Measurements from ENCODE around the gene PTEN.
"Not testable (repeated sequence)": the region's sequence is repeated elsewhere in the genome, so short reads cannot be mapped to it uniquely, and the experiment has no call there.

Gene PTEN

DNA sequence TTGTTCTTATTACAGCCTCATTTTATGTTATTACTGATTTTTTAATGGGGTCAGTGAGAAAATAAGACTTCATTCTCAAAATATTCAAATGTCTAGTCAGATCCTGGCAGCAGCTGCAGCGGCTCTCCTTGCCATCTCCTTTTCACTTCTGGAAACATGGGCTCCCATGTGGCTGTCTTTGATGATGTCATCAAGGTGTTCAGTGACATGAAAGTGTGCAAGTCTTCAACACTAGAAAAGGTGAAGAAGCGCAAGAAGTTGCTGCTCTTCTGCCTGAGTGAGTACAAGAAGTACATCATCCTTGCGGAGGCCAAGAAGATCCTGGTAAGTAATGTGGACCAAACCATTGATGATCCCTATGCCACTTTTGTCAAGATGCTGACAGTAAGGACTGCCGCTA, 19.7 kb upstream of the PTEN start:
- no peaks in the 10 kb centered on the region for H3K27me3 ChIP-seq (ENCODE audit: insufficient read depth, low read depth)
- no peaks in the 10 kb centered on the region for H3K4me1 ChIP-seq (ENCODE audit: low read depth, poor library complexity, severe bottlenecking)
- no peak overlapping the region for H3K4me2 ChIP-seq
- H3K36me3 ChIP-seq (ENCODE audit: insufficient read depth): no peaks in the 10 kb centered on the region
- H3K27ac ChIP-seq: no peak overlapping the region
- H3K9ac ChIP-seq: no peak overlapping the region
- H3K4me3 ChIP-seq (IDR thresholded peaks at IDR 0.05; ENCODE audit: insufficient read depth, low read depth, low read length): no peak overlapping the region
- TF ChIP-seq, protein P1, sequence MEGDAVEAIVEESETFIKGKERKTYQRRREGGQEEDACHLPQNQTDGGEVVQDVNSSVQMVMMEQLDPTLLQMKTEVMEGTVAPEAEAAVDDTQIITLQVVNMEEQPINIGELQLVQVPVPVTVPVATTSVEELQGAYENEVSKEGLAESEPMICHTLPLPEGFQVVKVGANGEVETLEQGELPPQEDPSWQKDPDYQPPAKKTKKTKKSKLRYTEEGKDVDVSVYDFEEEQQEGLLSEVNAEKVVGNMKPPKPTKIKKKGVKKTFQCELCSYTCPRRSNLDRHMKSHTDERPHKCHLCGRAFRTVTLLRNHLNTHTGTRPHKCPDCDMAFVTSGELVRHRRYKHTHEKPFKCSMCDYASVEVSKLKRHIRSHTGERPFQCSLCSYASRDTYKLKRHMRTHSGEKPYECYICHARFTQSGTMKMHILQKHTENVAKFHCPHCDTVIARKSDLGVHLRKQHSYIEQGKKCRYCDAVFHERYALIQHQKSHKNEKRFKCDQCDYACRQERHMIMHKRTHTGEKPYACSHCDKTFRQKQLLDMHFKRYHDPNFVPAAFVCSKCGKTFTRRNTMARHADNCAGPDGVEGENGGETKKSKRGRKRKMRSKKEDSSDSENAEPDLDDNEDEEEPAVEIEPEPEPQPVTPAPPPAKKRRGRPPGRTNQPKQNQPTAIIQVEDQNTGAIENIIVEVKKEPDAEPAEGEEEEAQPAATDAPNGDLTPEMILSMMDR (conservative IDR thresholded peaks at IDR 0.05; ENCODE audit: low read depth, low read length): no peak
- H3K79me2 ChIP-seq (ENCODE audit: insufficient read depth, low read depth): no peaks in the 10 kb centered on the region
- no peak overlapping the region for H2AFZ ChIP-seq (ENCODE audit: low read depth)
- H4K20me1 ChIP-seq (ENCODE audit: insufficient read depth): no peaks in the 10 kb centered on the region

DNA sequence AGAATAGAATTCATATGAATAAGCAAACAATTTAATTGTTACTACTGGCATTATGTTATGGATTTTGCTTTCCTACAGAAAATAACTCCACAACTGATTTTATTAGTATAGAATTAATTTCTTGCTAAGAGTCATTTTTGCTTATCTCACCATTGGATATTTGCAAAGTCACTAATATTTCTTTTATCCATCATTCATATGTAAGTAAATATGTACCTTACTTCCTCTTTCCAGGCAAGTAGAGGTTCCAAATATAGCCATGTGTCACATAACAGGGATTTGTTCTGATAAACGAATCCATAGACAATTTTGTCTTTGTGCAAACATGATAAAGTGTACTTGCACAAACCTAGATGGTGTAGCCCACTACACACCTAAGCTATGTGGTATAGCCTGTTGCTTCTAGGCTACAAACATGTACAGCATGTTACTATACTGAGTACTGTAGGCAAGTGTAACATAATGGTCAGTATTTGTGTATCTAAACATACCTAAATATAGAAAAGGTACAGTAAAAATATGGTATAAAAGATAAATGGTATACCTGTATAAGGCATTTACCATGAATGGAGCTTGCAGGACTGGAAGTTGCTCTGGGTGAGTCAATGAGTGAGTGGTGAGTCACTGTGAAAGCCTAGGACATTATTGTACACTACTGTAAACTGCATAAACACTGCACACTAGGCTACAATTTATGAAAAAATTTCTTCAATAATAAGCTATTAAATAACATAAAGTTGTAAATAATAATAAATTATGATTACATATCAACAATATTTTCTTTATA, 18.4 kb upstream of the PTEN start:
- Histone ChIP-seq H3K9ac (no peak overlapping the region), H3K4me2 (no peak overlapping the region), H3K4me3 (IDR thresholded peaks at IDR 0.05; ENCODE audit: insufficient read depth, low read depth, low read length) (no peak overlapping the region), H2AFZ (ENCODE audit: low read depth) (no peak overlapping the region), H3K79me2 (ENCODE audit: insufficient read depth, low read depth) (no peaks in the 10 kb centered on the region), H3K27me3 (ENCODE audit: insufficient read depth, low read depth) (no peaks in the 10 kb centered on the region), H3K27ac (no peak overlapping the region), H3K4me1 (ENCODE audit: low read depth, poor library complexity, severe bottlenecking) (no peaks in the 10 kb centered on the region), H4K20me1 (ENCODE audit: insufficient read depth) (no peaks in the 10 kb centered on the region), H3K36me3 (ENCODE audit: insufficient read depth) (no peaks in the 10 kb centered on the region)
- TF ChIP-seq, protein P1 (conservative IDR thresholded peaks at IDR 0.05; ENCODE audit: low read depth, low read length): no peak

DNA sequence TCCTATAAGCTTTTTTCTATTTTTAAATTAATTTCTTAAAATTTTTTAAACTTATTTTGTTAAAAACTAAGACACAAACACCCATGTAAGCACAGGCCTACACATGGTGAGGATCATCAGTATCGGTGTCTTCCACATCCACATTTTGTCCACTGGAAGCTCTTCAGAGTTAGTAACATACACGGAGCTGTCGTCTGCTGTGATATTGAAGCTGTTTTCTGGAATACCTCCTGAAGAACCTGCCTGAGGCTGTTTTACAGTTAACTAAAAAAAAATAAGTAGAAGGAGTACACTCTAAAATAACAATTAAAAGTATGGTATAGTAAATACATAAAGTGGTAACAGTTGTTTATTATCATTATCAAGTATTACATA, 17.8 kb upstream of the PTEN start:
- TF ChIP-seq, protein P1 (conservative IDR thresholded peaks at IDR 0.05; ENCODE audit: low read depth, low read length): no peak
- no peak overlapping the region for H3K27ac ChIP-seq
- H3K79me2 ChIP-seq (ENCODE audit: insufficient read depth, low read depth): no peaks in the 10 kb centered on the region
- H2AFZ ChIP-seq (ENCODE audit: low read depth): no peak overlapping the region
- no peaks in the 10 kb centered on the region for H3K27me3 ChIP-seq (ENCODE audit: insufficient read depth, low read depth)
- H3K36me3 ChIP-seq (ENCODE audit: insufficient read depth): no peaks in the 10 kb centered on the region
- H3K9ac ChIP-seq: no peak overlapping the region
- peaks cover 3% of the 10 kb centered on the region for H3K4me1 ChIP-seq (ENCODE audit: low read depth, poor library complexity, severe bottlenecking)
- H3K4me3 ChIP-seq (IDR thresholded peaks at IDR 0.05; ENCODE audit: insufficient read depth, low read depth, low read length): no peak overlapping the region
- H4K20me1 ChIP-seq (ENCODE audit: insufficient read depth): no peaks in the 10 kb centered on the region
- H3K4me2 ChIP-seq: no peak overlapping the region

DNA sequence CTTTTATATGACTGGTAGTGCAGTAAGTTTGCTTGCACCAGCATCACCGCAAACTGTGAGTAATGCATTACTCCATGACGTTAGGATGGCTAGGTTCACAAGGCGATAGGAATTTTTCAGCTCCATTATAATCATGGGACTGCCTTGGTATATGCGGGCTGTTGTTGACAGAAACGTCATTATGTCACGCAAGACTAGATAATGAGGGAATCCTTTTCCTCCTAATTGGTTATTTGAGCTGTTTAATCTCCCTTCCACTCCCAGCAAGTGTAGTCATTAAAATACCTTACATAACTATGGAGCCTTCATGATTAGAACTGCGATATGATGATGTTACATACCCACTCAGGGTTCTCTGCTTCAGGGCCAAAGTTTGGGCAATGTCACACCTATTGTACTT, 17.4 kb upstream of the PTEN start:
- TF ChIP-seq, protein P1 (conservative IDR thresholded peaks at IDR 0.05; ENCODE audit: low read depth, low read length): no peak
- no peaks in the 10 kb centered on the region for H3K36me3 ChIP-seq (ENCODE audit: insufficient read depth)
- no peak overlapping the region for H3K9ac ChIP-seq
- H2AFZ ChIP-seq (ENCODE audit: low read depth): no peak overlapping the region
- H4K20me1 ChIP-seq (ENCODE audit: insufficient read depth): no peaks in the 10 kb centered on the region
- no peaks in the 10 kb centered on the region for H3K79me2 ChIP-seq (ENCODE audit: insufficient read depth, low read depth)
- H3K4me1 ChIP-seq (ENCODE audit: low read depth, poor library complexity, severe bottlenecking): peaks cover 7% of the 10 kb centered on the region
- H3K27me3 ChIP-seq (ENCODE audit: insufficient read depth, low read depth): no peaks in the 10 kb centered on the region
- H3K4me3 ChIP-seq (IDR thresholded peaks at IDR 0.05; ENCODE audit: insufficient read depth, low read depth, low read length): no peak overlapping the region
- H3K4me2 ChIP-seq: no peak overlapping the region
- H3K27ac ChIP-seq: no peak overlapping the region

DNA sequence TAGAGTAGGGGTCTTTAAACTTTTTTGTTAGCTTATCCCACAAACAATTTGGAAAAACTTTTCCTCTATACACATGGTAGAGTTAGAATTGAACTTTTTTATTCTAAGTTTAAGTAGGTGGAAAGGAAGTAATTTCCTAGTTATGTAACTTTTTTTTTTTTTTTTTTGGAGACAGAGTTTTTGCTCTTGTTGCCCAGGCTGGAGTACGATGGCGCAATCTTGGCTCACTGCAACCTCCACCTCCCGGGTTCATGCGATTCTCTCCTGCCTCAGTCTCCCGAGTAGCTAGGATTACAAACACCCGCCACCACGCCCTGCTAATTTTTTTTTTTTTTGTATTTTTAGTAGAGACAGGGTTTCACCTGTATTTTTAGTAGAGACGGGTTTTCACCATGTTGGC, 16.7 kb upstream of the PTEN start:
- not testable (repeated sequence) for H3K27me3 ChIP-seq (ENCODE audit: insufficient read depth, low read depth); H3K79me2 ChIP-seq (ENCODE audit: insufficient read depth, low read depth); H3K4me2 ChIP-seq; H3K4me1 ChIP-seq (ENCODE audit: low read depth, poor library complexity, severe bottlenecking); H2AFZ ChIP-seq (ENCODE audit: low read depth); H4K20me1 ChIP-seq (ENCODE audit: insufficient read depth); H3K27ac ChIP-seq; H3K9ac ChIP-seq; H3K36me3 ChIP-seq (ENCODE audit: insufficient read depth); H3K4me3 ChIP-seq (IDR thresholded peaks at IDR 0.05; ENCODE audit: insufficient read depth, low read depth, low read length)

Data from KMS-11 (cell line).